ENCODE results near the gene ISM1.

GRCh38 chr20:13262302-13262650 is 41.2 kb downstream of the ISM1 start:
- TF ChIP-seq EZH2 (IDR thresholded peaks at IDR 0.05; ENCODE audit: borderline replicate concordance, low read depth, low read length, severe bottlenecking): no peak
- no peak for TF ChIP-seq CTCF (IDR thresholded peaks at IDR 0.05; ENCODE audit: extremely low read depth in 1 of 2, insufficient read depth in 1 of 2, low read depth in 1 of 2, low read length in 2 of 2)
- TF ChIP-seq POLR2AphosphoS5 (IDR thresholded peaks at IDR 0.05; ENCODE audit: insufficient read depth, low read depth, low read length): no peak
- TF ChIP-seq GATA2 (IDR thresholded peaks at IDR 0.05; ENCODE audit: insufficient read depth, insufficient read length, low read depth, low read length): no peak
- no peak for TF ChIP-seq POLR2A (IDR thresholded peaks at IDR 0.05; ENCODE audit: low read depth, low read length)
- no peak for TF ChIP-seq FOS (IDR thresholded peaks at IDR 0.05; ENCODE audit: borderline replicate concordance, insufficient read depth, low read length)
- no peak for TF ChIP-seq MYC (IDR thresholded peaks at IDR 0.05; ENCODE audit: low read depth, low read length)
- no peak for TF ChIP-seq MAX (IDR thresholded peaks at IDR 0.05; ENCODE audit: insufficient read depth, insufficient read length)

Data from endothelial cell of umbilical vein (primary cell).